HCT116 (cell line): ENCODE measurements around the gene HNRNPL. TPM values are rescaled to one million over a fixed set of nuclear protein-coding genes. Genes with fewer than 3 reads are reported as not detected.

ENCODE experiments used
- CBX3 ChIP-seq: IDR thresholded peaks from 2 replicates; pipeline ENCODE4 v1.6.1; 2012; ENCODE audit warnings: low read depth
- CTCF ChIP-seq, 3 experiments: fragments of 200-600 bp in 1 of 3; sonication (generic) in 1 of 3; IDR thresholded peaks in 2 of 3; conservative IDR thresholded peaks in 1 of 3; 2 replicates each; pipeline ENCODE4 v1.5.1; 2012 to 2017; ENCODE audit warnings: low read depth in 2 of 3, low read length in 2 of 3, antibody characterized with exemption in 1 of 3, borderline replicate concordance in 1 of 3, control low read depth in 1 of 3, mild to moderate bottlenecking in 1 of 3, mixed read lengths in 1 of 3, mixed run types in 1 of 3, moderate library complexity in 1 of 3; ENCODE audit not compliant: insufficient read depth in 1 of 3
- EZH2 ChIP-seq: fragments of 200-600 bp; sonication (generic); IDR thresholded peaks from 2 replicates; pipeline ENCODE4 v1.6.1; 2017; ENCODE audit warnings: antibody characterized with exemption, mixed run types
- EZH2phosphoT487 ChIP-seq: fragments of 200-600 bp; IDR thresholded peaks from 2 replicates; pipeline ENCODE4 v1.6.1; 2018; ENCODE audit warnings: antibody characterized with exemption, borderline replicate concordance
- RAD21 ChIP-seq: IDR thresholded peaks from 2 replicates; pipeline ENCODE4 v1.6.1; 2012; ENCODE audit warnings: low read depth, mild to moderate bottlenecking
- SRF ChIP-seq: IDR thresholded peaks from 2 replicates; pipeline ENCODE4 v1.6.1; 2012; ENCODE audit warnings: low read depth
- TCF7L2 ChIP-seq: IDR thresholded peaks from 2 replicates; pipeline ENCODE4 v1.7.0; 2011; ENCODE audit warnings: borderline replicate concordance, inconsistent platforms; ENCODE audit not compliant: insufficient read depth, insufficient read length; ENCODE audit errors: extremely low read depth
- YY1 ChIP-seq: IDR thresholded peaks from 2 replicates; pipeline ENCODE4 v1.6.1; 2011; ENCODE audit warnings: low read length, low read depth, moderate library complexity, mild to moderate bottlenecking; ENCODE audit not compliant: insufficient replicate concordance; ENCODE audit errors: extremely low read depth
- ZFX ChIP-seq: fragments of 450-650 bp; IDR thresholded peaks from 2 replicates; pipeline ENCODE4 v1.6.1; 2017
- total RNA-seq: library from RNA; stranded (reverse); gene quantifications from one replicate; pipeline ENCODE4 v1.2.1, GENCODE V29; 2021; ENCODE audit not compliant: unreplicated experiment
- TF ChIP-seq, protein P1 (sequence below): IDR thresholded peaks from 2 replicates; pipeline ENCODE4 v1.6.1; 2011; ENCODE audit warnings: mild to moderate bottlenecking, low read length, moderate library complexity; ENCODE audit not compliant: insufficient replicate concordance; ENCODE audit errors: extremely low read depth
- TF ChIP-seq, protein P2 (sequence below): IDR thresholded peaks from 2 replicates; pipeline ENCODE4 v1.6.1; 2012

Gene HNRNPL
- total RNA-seq, 1 experiment from 2014 or later, result 551 TPM

GRCh38 chr19:38816131-38816750, 33.5 kb downstream of the HNRNPL start (continued):
- TF ChIP-seq CTCF (IDR thresholded peaks at IDR 0.05 in 2 of 3, conservative IDR thresholded peaks at IDR 0.05 in 1 of 3; ENCODE audit: borderline replicate concordance in 1 of 3, insufficient read depth in 1 of 3, low read depth in 2 of 3, low read length in 2 of 3), result no peak
- no peak for TF ChIP-seq EZH2
- TF ChIP-seq, protein P1, sequence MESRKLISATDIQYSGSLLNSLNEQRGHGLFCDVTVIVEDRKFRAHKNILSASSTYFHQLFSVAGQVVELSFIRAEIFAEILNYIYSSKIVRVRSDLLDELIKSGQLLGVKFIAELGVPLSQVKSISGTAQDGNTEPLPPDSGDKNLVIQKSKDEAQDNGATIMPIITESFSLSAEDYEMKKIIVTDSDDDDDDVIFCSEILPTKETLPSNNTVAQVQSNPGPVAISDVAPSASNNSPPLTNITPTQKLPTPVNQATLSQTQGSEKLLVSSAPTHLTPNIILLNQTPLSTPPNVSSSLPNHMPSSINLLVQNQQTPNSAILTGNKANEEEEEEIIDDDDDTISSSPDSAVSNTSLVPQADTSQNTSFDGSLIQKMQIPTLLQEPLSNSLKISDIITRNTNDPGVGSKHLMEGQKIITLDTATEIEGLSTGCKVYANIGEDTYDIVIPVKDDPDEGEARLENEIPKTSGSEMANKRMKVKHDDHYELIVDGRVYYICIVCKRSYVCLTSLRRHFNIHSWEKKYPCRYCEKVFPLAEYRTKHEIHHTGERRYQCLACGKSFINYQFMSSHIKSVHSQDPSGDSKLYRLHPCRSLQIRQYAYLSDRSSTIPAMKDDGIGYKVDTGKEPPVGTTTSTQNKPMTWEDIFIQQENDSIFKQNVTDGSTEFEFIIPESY, result no peak
- TF ChIP-seq, protein P2, sequence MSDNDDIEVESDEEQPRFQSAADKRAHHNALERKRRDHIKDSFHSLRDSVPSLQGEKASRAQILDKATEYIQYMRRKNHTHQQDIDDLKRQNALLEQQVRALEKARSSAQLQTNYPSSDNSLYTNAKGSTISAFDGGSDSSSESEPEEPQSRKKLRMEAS, result no peak
- TF ChIP-seq YY1, result no peak
- TF ChIP-seq ZFX, result no peak
- no peak for TF ChIP-seq CBX3
- no peak for TF ChIP-seq RAD21
- no peak for TF ChIP-seq EZH2phosphoT487
- no peak for TF ChIP-seq TCF7L2
- no peak for TF ChIP-seq SRF
- TF ChIP-seq, all 23 proteins: peak for 0
